IPS DF 6.9 (cell line): ENCODE measurements around the gene CNTNAP2.

Experiments
- DNase-seq: peaks from one replicate; pipeline ENCODE4 v3.0.0-alpha.2; 2013; ENCODE audit warnings: low read depth, low spot score
- H3K27ac ChIP-seq: one replicate; pipeline ENCODE4 v1.5.1; 2013; ENCODE audit warnings: low read length, control low read depth
- H3K27me3 ChIP-seq: 2 replicates; pipeline ENCODE4 v1.6.1; 2013; ENCODE audit warnings: mild to moderate bottlenecking, low read length; ENCODE audit not compliant: control insufficient read depth, insufficient read depth
- H3K36me3 ChIP-seq: 2 replicates; pipeline ENCODE4 v1.6.1; 2013; ENCODE audit warnings: low read length; ENCODE audit not compliant: control insufficient read depth, insufficient read depth
- H3K4me1 ChIP-seq: 2 replicates; pipeline ENCODE4 v1.6.1; 2013; ENCODE audit warnings: low read length; ENCODE audit not compliant: control insufficient read depth, insufficient read depth
- H3K4me3 ChIP-seq: 2 replicates; pipeline ENCODE4 v1.5.1; 2013; ENCODE audit warnings: mild to moderate bottlenecking, low read length
- H3K9me3 ChIP-seq: 2 replicates; pipeline ENCODE4 v1.6.1; 2013; ENCODE audit warnings: low read length, inconsistent platforms; ENCODE audit not compliant: control insufficient read depth, insufficient read depth
- WGBS: extraction: QIAGEN DNeasy Blood & Tissue Kit; methylation state at CpG from one replicate; pipeline ENCODE4 v1.1.7; 2013; ENCODE audit warnings: mixed read lengths, missing lambda C conversion rate; ENCODE audit not compliant: insufficient read length, insufficient coverage; 5-methylcytosine and 5-hydroxymethylcytosine counted together

Gene CNTNAP2

GRCh38 chr7:148261523-148261922, 2144.9 kb downstream of the CNTNAP2 start:
- DNase-seq: no peak
- Histone ChIP-seq H3K4me3 (no peak overlapping the region), H3K27ac (no peak overlapping the region), H3K9me3 (no peaks in the 10 kb centered on the region), H3K27me3 (no peaks in the 10 kb centered on the region), H3K36me3 (no peaks in the 10 kb centered on the region), H3K4me1 (no peaks in the 10 kb centered on the region)
- no CpG with 5 or more reads among the region's 10 CpGs for WGBS

GRCh38 chr7:148261996-148262688, 2145.5 kb downstream of the CNTNAP2 start:
- Histone ChIP-seq H3K27me3 (no peaks in the 10 kb centered on the region), H3K36me3 (no peaks in the 10 kb centered on the region), H3K4me3 (no peak overlapping the region), H3K27ac (no peak overlapping the region), H3K9me3 (no peaks in the 10 kb centered on the region), H3K4me1 (no peaks in the 10 kb centered on the region)
- no peak for DNase-seq
- WGBS: 100% methylated on average over 2 of the region's 12 CpGs

DNA sequence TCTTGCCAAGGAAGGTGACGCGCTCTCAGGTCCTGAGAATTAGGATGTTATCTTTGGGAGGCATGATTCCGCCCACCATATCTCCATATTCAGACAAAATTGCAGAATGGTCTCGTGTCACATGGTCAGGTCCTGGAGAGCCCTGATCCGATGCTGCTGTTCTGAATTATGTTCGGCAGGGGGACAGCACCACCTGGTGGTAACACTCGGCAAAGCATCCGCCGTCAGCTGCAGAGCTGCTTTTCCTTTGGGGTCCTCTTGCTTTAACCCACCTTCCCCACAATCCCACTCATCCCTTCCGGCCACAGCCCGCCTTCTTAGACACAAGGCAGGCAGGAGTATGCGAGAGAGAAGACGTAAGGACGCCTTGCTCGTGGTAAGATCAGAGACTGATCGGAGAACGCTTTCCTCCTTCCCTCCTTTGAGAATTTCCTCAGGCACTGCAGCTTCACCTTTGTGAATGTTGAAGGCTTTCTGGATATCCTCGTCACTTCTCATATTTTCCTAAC, 2146.2 kb downstream of the CNTNAP2 start:
- no peaks in the 10 kb centered on the region for H3K36me3 ChIP-seq
- H3K27ac ChIP-seq: no peak overlapping the region
- H3K27me3 ChIP-seq: no peaks in the 10 kb centered on the region
- peak; percentile 80 for DNase-seq
- no peaks in the 10 kb centered on the region for H3K9me3 ChIP-seq
- WGBS: no CpG with 5 or more reads among the region's 18 CpGs
- H3K4me1 ChIP-seq: no peaks in the 10 kb centered on the region
- no peak overlapping the region for H3K4me3 ChIP-seq

GRCh38 chr7:148264933-148265557, 2148.4 kb downstream of the CNTNAP2 start:
- no peaks in the 10 kb centered on the region for H3K36me3 ChIP-seq
- no CpG with 5 or more reads among the region's 7 CpGs for WGBS
- H3K4me1 ChIP-seq: no peaks in the 10 kb centered on the region
- H3K4me3 ChIP-seq: no peak overlapping the region
- H3K9me3 ChIP-seq: no peaks in the 10 kb centered on the region
- H3K27me3 ChIP-seq: no peaks in the 10 kb centered on the region
- DNase-seq: peak; percentile 39
- no peak overlapping the region for H3K27ac ChIP-seq

DNA sequence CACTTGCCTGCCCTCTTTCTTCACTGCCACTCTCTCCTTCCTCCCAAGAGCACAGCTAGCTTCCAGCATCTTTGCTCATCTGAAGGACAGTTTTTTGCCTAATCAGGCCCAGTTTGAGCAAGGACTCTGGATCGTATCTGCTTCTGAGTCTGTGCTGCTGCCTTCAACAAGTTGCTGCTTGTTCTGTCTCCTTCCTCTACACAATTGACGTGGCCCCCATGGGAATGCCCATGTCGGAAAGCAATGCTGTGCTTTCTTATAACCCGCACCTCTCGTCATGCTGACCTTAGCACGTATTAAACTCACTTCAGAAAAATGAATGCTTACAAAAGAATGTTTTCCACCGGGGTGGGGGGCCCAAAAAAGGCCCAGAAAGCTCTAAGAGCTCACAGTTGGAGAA, 2149.3 kb downstream of the CNTNAP2 start:
- Histone ChIP-seq H3K27me3 (no peaks in the 10 kb centered on the region), H3K4me3 (no peak overlapping the region), H3K4me1 (no peaks in the 10 kb centered on the region), H3K9me3 (no peaks in the 10 kb centered on the region), H3K27ac (no peak overlapping the region), H3K36me3 (no peaks in the 10 kb centered on the region)
- WGBS: no CpG with 5 or more reads among the region's 7 CpGs
- DNase-seq: no peak

DNA sequence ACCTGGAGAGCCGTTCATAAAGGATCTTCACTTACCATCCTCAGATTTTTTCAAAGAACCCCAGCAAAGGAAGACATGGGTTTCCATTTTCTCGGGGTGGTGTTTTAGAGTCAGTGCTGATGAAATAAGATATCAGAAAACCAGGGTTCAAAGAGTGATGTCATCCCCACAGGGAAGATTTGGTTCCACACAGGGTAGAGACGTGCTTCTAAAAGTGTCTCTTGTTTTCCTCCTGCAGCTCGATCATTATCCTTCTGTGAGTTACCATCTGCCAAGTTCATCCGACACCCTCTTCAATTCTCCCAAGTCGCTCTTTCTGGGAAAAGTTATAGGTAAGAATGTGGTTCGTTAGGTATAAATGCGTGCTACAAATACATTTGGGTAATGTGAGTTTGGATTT, 2150.2 kb downstream of the CNTNAP2 start:
- no peaks in the 10 kb centered on the region for H3K4me1 ChIP-seq
- DNase-seq: no peak
- 100% methylated on average over 2 of the region's 8 CpGs for WGBS
- H3K4me3 ChIP-seq: no peak overlapping the region
- H3K27me3 ChIP-seq: no peaks in the 10 kb centered on the region
- no peaks in the 10 kb centered on the region for H3K9me3 ChIP-seq
- H3K27ac ChIP-seq: no peak overlapping the region
- H3K36me3 ChIP-seq: no peaks in the 10 kb centered on the region

DNA sequence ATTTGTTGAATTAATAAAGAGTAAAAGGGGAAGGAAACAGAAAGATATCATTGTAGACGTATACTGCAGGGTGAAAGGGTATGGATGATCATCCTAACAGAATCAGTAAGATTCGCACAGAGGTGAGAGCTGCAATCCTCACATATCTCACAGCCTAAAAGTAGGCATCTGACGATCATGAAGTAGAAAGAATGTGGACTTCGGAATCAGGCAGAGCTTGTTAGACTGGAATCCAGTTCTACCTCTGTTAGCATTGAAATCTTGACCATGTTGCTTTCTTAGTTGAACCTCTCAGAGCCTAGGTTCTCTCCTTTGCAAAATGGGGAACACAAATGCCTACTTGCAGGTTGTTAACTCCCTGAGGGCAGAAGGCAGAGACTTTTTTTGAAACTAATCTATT, 2154.0 kb downstream of the CNTNAP2 start:
- no peaks in the 10 kb centered on the region for H3K9me3 ChIP-seq
- no peak overlapping the region for H3K4me3 ChIP-seq
- H3K4me1 ChIP-seq: no peaks in the 10 kb centered on the region
- no peak overlapping the region for H3K27ac ChIP-seq
- WGBS: no CpG with 5 or more reads among the region's 4 CpGs
- no peaks in the 10 kb centered on the region for H3K36me3 ChIP-seq
- no peak for DNase-seq
- no peaks in the 10 kb centered on the region for H3K27me3 ChIP-seq

DNA sequence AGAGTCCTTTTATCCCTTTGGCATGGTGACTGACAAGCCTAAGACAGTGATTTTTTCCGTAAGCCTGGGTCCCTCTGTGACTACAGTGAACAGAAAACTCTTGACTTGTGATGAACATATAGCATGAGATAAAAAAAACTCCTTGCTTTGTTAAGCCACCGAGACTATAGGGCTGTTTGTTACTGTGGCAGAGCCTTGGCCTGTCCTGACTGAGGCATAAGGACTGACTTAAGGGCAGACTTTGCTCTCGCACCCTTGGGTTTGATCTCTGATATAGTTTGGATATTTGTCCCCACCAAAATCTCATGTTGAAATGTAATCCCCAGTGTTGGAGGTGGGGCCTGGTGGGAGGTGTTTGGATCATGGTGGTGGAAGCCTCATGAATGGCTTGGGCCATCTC, 2157.5 kb downstream of the CNTNAP2 start:
- no peak overlapping the region for H3K4me3 ChIP-seq
- no peak for DNase-seq
- no peak overlapping the region for H3K27ac ChIP-seq
- H3K9me3 ChIP-seq: no peaks in the 10 kb centered on the region
- H3K36me3 ChIP-seq: no peaks in the 10 kb centered on the region
- no peaks in the 10 kb centered on the region for H3K27me3 ChIP-seq
- no CpG with 5 or more reads among the region's 3 CpGs for WGBS
- no peaks in the 10 kb centered on the region for H3K4me1 ChIP-seq

DNA sequence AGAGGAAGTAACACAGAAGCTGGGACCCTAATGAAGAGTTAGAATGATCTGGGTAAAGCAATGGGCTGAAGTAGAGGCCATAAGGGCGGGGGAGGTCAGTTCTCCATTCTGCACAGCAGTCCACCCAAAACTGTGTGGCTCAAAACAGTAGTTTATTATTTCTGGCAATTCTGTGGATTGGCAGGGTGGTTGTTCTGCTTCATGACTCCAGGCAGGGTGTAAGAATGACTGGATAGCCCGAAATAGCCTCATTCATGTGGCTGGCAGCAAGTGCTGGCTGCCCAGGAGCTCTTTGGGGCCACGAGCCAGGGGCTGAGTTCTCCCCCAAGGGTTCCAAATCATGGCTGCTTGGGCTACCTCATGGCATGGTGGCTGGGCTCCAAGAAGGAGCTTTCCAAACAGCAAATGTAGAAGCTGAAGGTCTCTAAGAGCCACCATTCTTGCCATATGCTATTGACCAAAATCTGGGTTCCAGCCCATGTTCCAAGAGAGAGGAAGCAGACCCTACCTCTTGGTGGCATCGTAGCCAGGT, 2158.8 kb downstream of the CNTNAP2 start:
- no peaks in the 10 kb centered on the region for H3K4me1 ChIP-seq
- no peak for DNase-seq
- no peaks in the 10 kb centered on the region for H3K36me3 ChIP-seq
- no CpG with 5 or more reads among the region's 4 CpGs for WGBS
- H3K27me3 ChIP-seq: no peaks in the 10 kb centered on the region
- no peak overlapping the region for H3K4me3 ChIP-seq
- no peaks in the 10 kb centered on the region for H3K9me3 ChIP-seq
- no peak overlapping the region for H3K27ac ChIP-seq

DNA sequence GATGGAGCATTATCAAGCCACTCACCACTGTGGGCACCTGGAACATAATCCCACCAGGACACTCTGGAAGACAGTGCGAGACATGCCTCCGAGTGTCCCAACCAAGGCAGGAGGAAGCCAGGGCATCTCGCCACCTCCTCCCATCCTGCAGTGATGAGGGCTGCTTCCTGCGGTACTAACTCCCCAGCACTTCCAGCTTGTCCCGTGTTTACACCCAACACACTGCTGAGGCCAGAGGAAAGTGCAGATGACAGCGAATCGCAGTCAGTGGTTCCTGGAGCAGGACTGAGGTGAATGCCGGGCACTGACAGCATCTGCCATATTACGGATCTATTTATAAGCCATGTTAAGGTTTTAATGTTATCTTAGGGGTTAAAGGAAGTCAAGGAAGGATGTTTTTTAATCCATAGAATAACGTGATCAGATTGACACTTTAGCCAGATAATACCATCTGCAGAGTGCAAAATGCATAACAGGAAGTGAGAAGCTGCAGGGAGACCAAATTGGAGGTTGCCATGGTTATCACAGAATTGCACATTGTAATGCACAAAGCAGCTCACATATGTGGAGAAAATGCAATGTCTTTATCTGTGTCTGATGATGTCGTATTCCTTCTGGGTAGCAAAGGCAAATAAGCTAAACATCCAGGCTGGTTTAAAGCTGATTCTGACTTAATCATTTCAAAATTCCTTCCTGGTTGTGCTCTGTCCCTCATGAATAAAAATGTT, 2159.9 kb downstream of the CNTNAP2 start:
- no peaks in the 10 kb centered on the region for H3K9me3 ChIP-seq
- no peaks in the 10 kb centered on the region for H3K27me3 ChIP-seq
- no peaks in the 10 kb centered on the region for H3K36me3 ChIP-seq
- DNase-seq: no peak
- WGBS: no CpG with 5 or more reads among the region's 11 CpGs
- no peak overlapping the region for H3K4me3 ChIP-seq
- H3K4me1 ChIP-seq: no peaks in the 10 kb centered on the region
- no peak overlapping the region for H3K27ac ChIP-seq
